Hepatocyte (in vitro differentiated cells): ENCODE results near the gene MAGI2. TPM values are rescaled to one million over a fixed set of nuclear protein-coding genes. Genes with fewer than 3 reads are reported as not detected.

Experiments
- DNase-seq: peaks from one replicate; pipeline ENCODE4 v3.0.0-alpha.2; 2016; ENCODE audit warnings: low spot score
- H2AFZ ChIP-seq: fragments of 200-600 bp; sonication (generic); 2 replicates; pipeline ENCODE4 v1.6.0; 2016; ENCODE audit warnings: antibody characterized with exemption, mild to moderate bottlenecking
- H3K27ac ChIP-seq: fragments of 200-600 bp; sonication (generic); 2 replicates; pipeline ENCODE4 v1.5.1; 2016; ENCODE audit warnings: mild to moderate bottlenecking
- H3K27me3 ChIP-seq: fragments of 200-600 bp; sonication (generic); 2 replicates; pipeline ENCODE4 v1.6.1; 2016
- H3K36me3 ChIP-seq: fragments of 200-600 bp; sonication (generic); replicated peaks from 2 replicates; pipeline ENCODE4 v1.5.1; 2016; ENCODE audit warnings: low read depth; ENCODE audit not compliant: insufficient read depth
- H3K4me1 ChIP-seq: fragments of 200-600 bp; sonication (generic); 2 replicates; pipeline ENCODE4 v1.5.1; 2016; ENCODE audit warnings: mild to moderate bottlenecking, moderate library complexity; ENCODE audit not compliant: insufficient read depth
- H3K4me2 ChIP-seq: fragments of 200-600 bp; sonication (generic); 2 replicates; pipeline ENCODE4 v1.6.0; 2016
- H3K4me3 ChIP-seq: fragments of 200-600 bp; sonication (generic); 2 replicates; pipeline ENCODE4 v1.5.1; 2016; ENCODE audit warnings: mild to moderate bottlenecking
- H3K79me2 ChIP-seq: fragments of 200-600 bp; sonication (generic); 2 replicates; pipeline ENCODE4 v1.6.0; 2017; ENCODE audit warnings: mild to moderate bottlenecking
- H3K9me2 ChIP-seq: fragments of 200-600 bp; sonication (generic); replicated peaks from 2 replicates; pipeline ENCODE4 v1.6.0; 2017; ENCODE audit warnings: mild to moderate bottlenecking; ENCODE audit not compliant: insufficient read depth
- H3K9me3 ChIP-seq: fragments of 200-600 bp; sonication (generic); 2 replicates; pipeline ENCODE4 v1.5.1; 2016; ENCODE audit warnings: low read depth, mild to moderate bottlenecking
- H4K20me1 ChIP-seq: fragments of 200-600 bp; sonication (generic); 2 replicates; pipeline ENCODE4 v1.6.0; 2016; ENCODE audit warnings: mild to moderate bottlenecking; ENCODE audit not compliant: insufficient read depth, poor library complexity, severe bottlenecking
- EZH2 ChIP-seq: fragments of 200-600 bp; sonication (generic); IDR thresholded peaks from 2 replicates; pipeline ENCODE4 v1.6.1; 2016; ENCODE audit warnings: antibody characterized with exemption, mild to moderate bottlenecking, borderline replicate concordance
- EZH2phosphoT487 ChIP-seq: fragments of 200-600 bp; sonication (generic); IDR thresholded peaks from one replicate; pipeline ENCODE4 v1.6.1; 2018; ENCODE audit warnings: antibody characterized with exemption, mild to moderate bottlenecking, low read depth, moderate library complexity; ENCODE audit not compliant: unreplicated experiment, severe bottlenecking
- WGBS: methylation state at CpG from one replicate; pipeline ENCODE4 v1.1.6; 2016; ENCODE audit warnings: low lambda C conversion rate; ENCODE audit errors: missing lambda C conversion rate; 5-methylcytosine and 5-hydroxymethylcytosine counted together
- polyA plus RNA-seq: library from polyadenylated mRNA; unstranded; fragments of >200 nt; fragmentation: Nextera tagmentation; extraction: Ambion mirVana; gene quantifications from 2 replicates; pipeline ENCODE4 v1.2.1, GENCODE V29; 2016
- total RNA-seq: library from RNA; depleted of rRNA; stranded (reverse); fragments of >200 nt; gene quantifications from 2 replicates; pipeline ENCODE4 v1.2.3, GENCODE V29; 2014
- TF ChIP-seq, protein P1 (sequence below): fragments of 200-600 bp; sonication (generic); IDR thresholded peaks from 2 replicates; pipeline ENCODE4 v1.5.1; 2016; ENCODE audit warnings: antibody characterized with exemption, mild to moderate bottlenecking; ENCODE audit not compliant: poor library complexity

MAGI2 gene
- total and polyA plus RNA-seq, 2 experiments from 2014 or later, result 3.1 to 6.7 TPM

DNA sequence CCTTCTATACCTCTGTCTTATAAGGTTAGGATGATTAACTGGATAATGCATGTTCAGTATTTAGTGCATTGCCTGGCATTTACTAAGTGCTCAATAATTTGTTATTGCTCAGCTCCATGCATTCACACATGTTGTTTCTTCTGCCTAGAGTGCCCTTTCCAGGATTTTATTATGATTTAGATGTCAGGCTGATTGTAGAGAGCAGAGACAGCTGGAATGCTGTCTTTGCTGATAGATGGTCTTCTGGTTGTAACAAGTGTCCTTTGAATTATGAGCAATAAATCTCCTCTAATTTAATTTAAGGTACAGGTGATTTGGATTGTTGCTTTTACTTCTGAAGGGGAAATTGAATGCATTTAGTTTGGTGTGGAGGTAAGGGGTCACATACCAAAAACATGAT lies 548.0 kb downstream of the MAGI2 start:
- Histone ChIP-seq H3K36me3 (no peaks in the 10 kb centered on the region), H3K4me1 (no peaks in the 10 kb centered on the region), H3K79me2 (no peaks in the 10 kb centered on the region), H3K9me3 (no peaks in the 10 kb centered on the region), H2AFZ (no peak overlapping the region), H3K27ac (no peak overlapping the region), H3K4me2 (no peak overlapping the region), H3K4me3 (no peak overlapping the region), H3K27me3 (no peaks in the 10 kb centered on the region), H3K9me2 (peaks cover 4% of the 10 kb centered on the region), H4K20me1 (no peaks in the 10 kb centered on the region)
- no peak for DNase-seq
- TF ChIP-seq EZH2, result no peak
- TF ChIP-seq, protein P1, sequence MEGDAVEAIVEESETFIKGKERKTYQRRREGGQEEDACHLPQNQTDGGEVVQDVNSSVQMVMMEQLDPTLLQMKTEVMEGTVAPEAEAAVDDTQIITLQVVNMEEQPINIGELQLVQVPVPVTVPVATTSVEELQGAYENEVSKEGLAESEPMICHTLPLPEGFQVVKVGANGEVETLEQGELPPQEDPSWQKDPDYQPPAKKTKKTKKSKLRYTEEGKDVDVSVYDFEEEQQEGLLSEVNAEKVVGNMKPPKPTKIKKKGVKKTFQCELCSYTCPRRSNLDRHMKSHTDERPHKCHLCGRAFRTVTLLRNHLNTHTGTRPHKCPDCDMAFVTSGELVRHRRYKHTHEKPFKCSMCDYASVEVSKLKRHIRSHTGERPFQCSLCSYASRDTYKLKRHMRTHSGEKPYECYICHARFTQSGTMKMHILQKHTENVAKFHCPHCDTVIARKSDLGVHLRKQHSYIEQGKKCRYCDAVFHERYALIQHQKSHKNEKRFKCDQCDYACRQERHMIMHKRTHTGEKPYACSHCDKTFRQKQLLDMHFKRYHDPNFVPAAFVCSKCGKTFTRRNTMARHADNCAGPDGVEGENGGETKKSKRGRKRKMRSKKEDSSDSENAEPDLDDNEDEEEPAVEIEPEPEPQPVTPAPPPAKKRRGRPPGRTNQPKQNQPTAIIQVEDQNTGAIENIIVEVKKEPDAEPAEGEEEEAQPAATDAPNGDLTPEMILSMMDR, result no peak
- TF ChIP-seq EZH2phosphoT487, result no peak

DNA sequence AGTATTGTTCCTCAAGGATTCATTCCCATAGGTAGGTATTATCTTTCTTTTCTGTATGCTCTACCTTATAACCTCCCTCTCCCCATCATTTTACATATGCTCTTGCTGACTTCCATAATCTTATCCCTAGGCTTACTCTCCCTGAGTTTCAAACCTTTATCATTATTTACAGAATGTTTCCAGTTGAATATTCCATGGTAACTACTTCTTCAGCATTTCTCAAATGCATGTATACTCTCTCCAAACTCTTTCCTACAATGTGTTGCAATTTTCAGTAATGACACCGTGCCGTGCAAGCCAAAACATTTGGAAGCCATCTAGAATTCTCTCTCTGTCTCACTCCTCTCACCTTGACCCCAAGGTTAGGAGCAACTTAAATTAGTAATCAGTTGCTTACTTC lies 548.5 kb downstream of the MAGI2 start:
- Histone ChIP-seq H3K79me2 (no peaks in the 10 kb centered on the region), H3K4me2 (no peak overlapping the region), H2AFZ (no peak overlapping the region), H3K9me3 (no peaks in the 10 kb centered on the region), H4K20me1 (no peaks in the 10 kb centered on the region), H3K9me2 (peaks cover 4% of the 10 kb centered on the region), H3K36me3 (no peaks in the 10 kb centered on the region), H3K4me3 (no peak overlapping the region), H3K27ac (no peak overlapping the region), H3K4me1 (no peaks in the 10 kb centered on the region), H3K27me3 (no peaks in the 10 kb centered on the region)
- TF ChIP-seq EZH2, result no peak
- TF ChIP-seq, protein P1, result no peak
- no peak for TF ChIP-seq EZH2phosphoT487
- 65% methylated on average over 2 of the region's 2 CpGs for WGBS
- DNase-seq, result no peak

DNA sequence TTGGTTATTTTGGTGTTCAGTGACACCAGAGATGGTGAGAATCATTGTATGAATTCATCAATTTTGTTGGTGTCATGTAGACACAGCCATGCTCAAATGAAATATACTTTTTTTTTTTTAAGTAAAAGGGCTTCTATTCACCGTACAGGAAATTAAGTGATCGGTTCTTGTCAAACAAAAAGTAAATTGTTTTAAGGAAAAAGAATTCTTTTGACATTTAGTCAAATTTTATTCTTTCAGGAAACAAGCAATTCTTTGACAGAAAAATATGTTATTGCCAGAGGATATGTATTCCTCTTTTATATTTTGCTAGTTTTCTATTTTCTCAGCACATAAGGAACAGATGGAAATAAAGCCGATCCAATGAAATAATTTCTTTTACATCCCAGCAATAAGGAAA lies 551.9 kb downstream of the MAGI2 start:
- Histone ChIP-seq H3K9me3 (no peaks in the 10 kb centered on the region), H3K9me2 (no peaks in the 10 kb centered on the region), H3K36me3 (no peaks in the 10 kb centered on the region), H2AFZ (no peak overlapping the region), H3K27me3 (no peaks in the 10 kb centered on the region), H3K27ac (no peak overlapping the region), H3K4me3 (no peak overlapping the region), H3K79me2 (no peaks in the 10 kb centered on the region), H4K20me1 (no peaks in the 10 kb centered on the region), H3K4me2 (no peak overlapping the region), H3K4me1 (no peaks in the 10 kb centered on the region)
- TF ChIP-seq EZH2, result no peak
- DNase-seq, result no peak
- WGBS, result 92% methylated on average over 3 of the region's 3 CpGs

DNA sequence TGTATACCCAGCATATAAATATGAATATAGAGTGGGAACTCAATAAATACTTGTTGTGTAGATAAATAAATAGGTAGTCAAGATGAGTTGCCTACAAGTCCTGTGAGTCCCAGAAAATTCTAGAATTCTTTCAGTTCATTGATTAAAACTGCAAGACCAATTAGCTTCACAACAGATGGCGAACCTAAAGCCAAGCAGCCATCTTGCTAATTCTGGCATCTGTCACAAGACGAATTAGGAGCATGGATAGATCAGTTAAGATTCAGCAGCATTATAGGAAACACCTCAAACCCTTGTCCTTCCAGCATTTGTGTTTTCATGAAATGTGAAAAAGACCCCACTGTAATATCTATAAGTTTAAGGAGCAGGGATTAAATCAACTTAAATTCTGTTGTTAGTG lies 552.7 kb downstream of the MAGI2 start:
- no peaks in the 10 kb centered on the region for H3K79me2 ChIP-seq
- TF ChIP-seq EZH2phosphoT487 (no peak), EZH2 (no peak)
- TF ChIP-seq, protein P1, result no peak
- no peak overlapping the region for H3K27ac ChIP-seq
- no peak overlapping the region for H2AFZ ChIP-seq
- H3K4me3 ChIP-seq, result no peak overlapping the region
- no peaks in the 10 kb centered on the region for H3K9me2 ChIP-seq
- no peaks in the 10 kb centered on the region for H4K20me1 ChIP-seq
- no peak for DNase-seq
- H3K9me3 ChIP-seq, result no peaks in the 10 kb centered on the region
- no peak overlapping the region for H3K4me2 ChIP-seq
- H3K36me3 ChIP-seq, result no peaks in the 10 kb centered on the region
- H3K4me1 ChIP-seq, result no peaks in the 10 kb centered on the region
- no peaks in the 10 kb centered on the region for H3K27me3 ChIP-seq
- WGBS, result 98% methylated on average over 2 of the region's 2 CpGs
